AG04450 (cell line): Measurements from ENCODE around the gene SLC22A3. TPM values are rescaled to one million over a fixed set of nuclear protein-coding genes. Genes with fewer than 3 reads are reported as not detected.

Source experiments
- CTCF ChIA-PET: fragments of 300-600, 350-600 bp; formaldehyde crosslinking; extraction: SDS; loops from one replicate; lab custom pipeline; 2022; ENCODE audit warnings: antibody characterized with exemption, inconsistent platforms; lab: Charles Lee
- POLR2A ChIA-PET: fragments of 350-600 bp; formaldehyde crosslinking; extraction: SDS; loops from one replicate; lab custom pipeline; 2021; ENCODE audit warnings: antibody characterized with exemption, inconsistent platforms; lab: Yijun Ruan, JAX
- DNase-seq: peaks from one replicate; pipeline ENCODE4 v3.0.0-alpha.2; 2011; ENCODE audit warnings: low read depth, low spot score
- H3K27ac ChIP-seq: one replicate; pipeline ENCODE4 v1.5.1; 2012; ENCODE audit warnings: low read depth, low read length, control low read depth
- H3K27me3 ChIP-seq: one replicate; pipeline ENCODE4 v1.6.0; 2012; ENCODE audit warnings: low read length; ENCODE audit not compliant: control insufficient read depth, insufficient read depth
- H3K4me3 ChIP-seq: 2 replicates; pipeline ENCODE4 v1.5.1; 2011; ENCODE audit warnings: mild to moderate bottlenecking, low read depth, low read length, control low read depth
- H3K9me3 ChIP-seq: 2 replicates; pipeline ENCODE4 v1.5.1; 2012; ENCODE audit warnings: low read length; ENCODE audit not compliant: control insufficient read depth, insufficient read depth
- polyA plus RNA-seq: library from polyadenylated mRNA; depleted of rRNA; stranded (reverse); fragments of >200 nt; gene quantifications from 2 replicates; pipeline ENCODE4 v1.2.3, GENCODE V29; 2011
- TF ChIP-seq, protein P1 (sequence below): IDR thresholded peaks from 2 replicates; pipeline ENCODE4 v1.5.1; 2011; ENCODE audit warnings: low read depth, low read length, control low read depth, inconsistent platforms

Gene SLC22A3
- polyA plus RNA-seq, 1 experiment = 0.07 TPM

DNA sequence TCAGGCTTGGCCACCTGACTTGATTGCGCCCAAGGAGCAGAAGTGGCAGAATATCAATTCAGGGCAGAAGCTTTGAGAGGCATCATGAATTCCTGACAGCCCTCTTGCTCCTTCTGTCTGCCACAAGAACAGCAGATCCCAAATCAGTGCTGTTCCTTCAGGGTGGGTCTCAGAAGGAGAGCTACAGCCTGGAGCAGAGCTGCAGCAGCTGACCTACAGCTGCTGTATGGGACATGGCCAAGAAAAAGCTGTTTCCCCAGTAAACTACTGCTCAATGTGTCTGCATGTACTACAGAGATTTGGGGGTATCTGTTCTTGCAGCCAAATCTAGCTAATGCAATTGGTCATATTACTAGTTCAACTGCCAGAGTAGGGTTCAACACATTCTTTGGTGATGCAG lies 69.0 kb downstream of the SLC22A3 start:
- TF ChIP-seq, protein P1, sequence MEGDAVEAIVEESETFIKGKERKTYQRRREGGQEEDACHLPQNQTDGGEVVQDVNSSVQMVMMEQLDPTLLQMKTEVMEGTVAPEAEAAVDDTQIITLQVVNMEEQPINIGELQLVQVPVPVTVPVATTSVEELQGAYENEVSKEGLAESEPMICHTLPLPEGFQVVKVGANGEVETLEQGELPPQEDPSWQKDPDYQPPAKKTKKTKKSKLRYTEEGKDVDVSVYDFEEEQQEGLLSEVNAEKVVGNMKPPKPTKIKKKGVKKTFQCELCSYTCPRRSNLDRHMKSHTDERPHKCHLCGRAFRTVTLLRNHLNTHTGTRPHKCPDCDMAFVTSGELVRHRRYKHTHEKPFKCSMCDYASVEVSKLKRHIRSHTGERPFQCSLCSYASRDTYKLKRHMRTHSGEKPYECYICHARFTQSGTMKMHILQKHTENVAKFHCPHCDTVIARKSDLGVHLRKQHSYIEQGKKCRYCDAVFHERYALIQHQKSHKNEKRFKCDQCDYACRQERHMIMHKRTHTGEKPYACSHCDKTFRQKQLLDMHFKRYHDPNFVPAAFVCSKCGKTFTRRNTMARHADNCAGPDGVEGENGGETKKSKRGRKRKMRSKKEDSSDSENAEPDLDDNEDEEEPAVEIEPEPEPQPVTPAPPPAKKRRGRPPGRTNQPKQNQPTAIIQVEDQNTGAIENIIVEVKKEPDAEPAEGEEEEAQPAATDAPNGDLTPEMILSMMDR = no peak
- H3K9me3 ChIP-seq = no peaks in the 10 kb centered on the region
- ChIA-PET POLR2A (no interaction called here), CTCF (no interaction called here)
- H3K4me3 ChIP-seq = no peak overlapping the region
- no peak overlapping the region for H3K27ac ChIP-seq
- no peaks in the 10 kb centered on the region for H3K27me3 ChIP-seq
- no peak for DNase-seq

DNA sequence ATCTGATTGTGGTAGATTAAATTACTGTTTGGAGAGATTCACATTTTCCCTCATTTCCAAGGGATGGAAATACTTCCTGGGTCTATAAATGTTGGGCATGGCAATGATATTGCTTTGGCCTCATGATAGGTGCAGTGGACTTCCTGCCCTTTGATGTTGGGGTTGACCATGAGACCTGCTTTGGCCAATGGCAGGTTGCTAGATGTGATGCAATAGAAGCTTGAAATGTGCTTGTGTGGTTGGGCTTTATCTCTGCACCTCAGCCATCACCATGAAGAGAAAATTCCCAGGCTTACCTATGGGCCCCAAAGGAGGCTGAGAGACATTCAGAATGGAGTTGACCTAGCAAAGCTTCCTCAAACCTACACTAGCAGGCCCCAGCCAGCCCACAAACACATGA lies 69.4 kb downstream of the SLC22A3 start:
- Histone ChIP-seq H3K4me3 (no peak overlapping the region), H3K27ac (no peak overlapping the region), H3K9me3 (no peaks in the 10 kb centered on the region), H3K27me3 (no peaks in the 10 kb centered on the region)
- CTCF ChIA-PET = interaction anchor here (0.6 kb wide), 1 partner anchor 24 kb away, joined by 3 read pairs; no protein-coding TSS in a partner anchor
- TF ChIP-seq, protein P1 = no peak
- POLR2A ChIA-PET = no interaction called here
- no peak for DNase-seq

DNA sequence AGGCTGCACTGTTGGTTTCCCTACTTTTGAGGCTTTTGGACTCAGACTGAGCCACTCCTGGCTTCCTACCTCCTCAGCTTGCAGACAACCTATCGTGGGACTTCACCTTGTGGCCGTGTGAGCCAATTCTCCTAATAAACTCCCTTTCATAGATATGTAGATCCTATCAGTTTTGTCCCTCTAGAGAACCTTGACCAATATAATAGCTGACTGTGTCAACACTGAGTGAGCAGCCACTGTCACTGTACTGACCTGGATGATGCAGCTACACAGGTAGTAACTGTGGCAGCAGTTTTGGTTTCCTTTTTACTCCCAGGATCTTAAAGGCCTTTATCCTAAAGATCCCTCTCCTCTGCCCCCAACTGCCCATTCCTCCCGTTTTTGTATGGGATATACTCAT lies 70.2 kb downstream of the SLC22A3 start:
- ChIA-PET POLR2A (no interaction called here), CTCF (no interaction called here)
- Histone ChIP-seq H3K9me3 (no peaks in the 10 kb centered on the region), H3K27ac (no peak overlapping the region), H3K27me3 (no peaks in the 10 kb centered on the region), H3K4me3 (no peak overlapping the region)
- TF ChIP-seq, protein P1 = no peak
- no peak for DNase-seq

DNA sequence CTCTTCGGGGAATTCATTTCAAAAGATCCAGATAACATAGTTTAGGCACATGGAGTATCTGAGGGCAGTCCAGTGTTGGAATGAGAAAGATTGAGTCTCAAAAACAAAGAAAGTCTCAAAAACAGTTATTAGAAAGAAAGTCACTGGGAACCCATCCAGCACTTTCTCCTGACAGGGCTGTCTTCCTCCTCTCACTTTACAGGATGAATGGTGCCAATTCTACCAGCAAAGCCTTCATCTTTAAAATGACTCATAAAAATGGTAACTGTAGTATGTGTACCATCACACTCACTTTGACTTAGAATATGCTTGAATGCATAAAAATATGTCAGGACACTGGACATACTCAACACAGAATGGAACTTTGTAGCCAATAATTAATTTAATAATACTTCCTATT lies 71.3 kb downstream of the SLC22A3 start:
- CTCF ChIA-PET = no interaction called here
- no peaks in the 10 kb centered on the region for H3K9me3 ChIP-seq
- no peaks in the 10 kb centered on the region for H3K27me3 ChIP-seq
- no peak overlapping the region for H3K4me3 ChIP-seq
- H3K27ac ChIP-seq = no peak overlapping the region
- DNase-seq = no peak
- TF ChIP-seq, protein P1 = no peak
- POLR2A ChIA-PET = no interaction called here

DNA sequence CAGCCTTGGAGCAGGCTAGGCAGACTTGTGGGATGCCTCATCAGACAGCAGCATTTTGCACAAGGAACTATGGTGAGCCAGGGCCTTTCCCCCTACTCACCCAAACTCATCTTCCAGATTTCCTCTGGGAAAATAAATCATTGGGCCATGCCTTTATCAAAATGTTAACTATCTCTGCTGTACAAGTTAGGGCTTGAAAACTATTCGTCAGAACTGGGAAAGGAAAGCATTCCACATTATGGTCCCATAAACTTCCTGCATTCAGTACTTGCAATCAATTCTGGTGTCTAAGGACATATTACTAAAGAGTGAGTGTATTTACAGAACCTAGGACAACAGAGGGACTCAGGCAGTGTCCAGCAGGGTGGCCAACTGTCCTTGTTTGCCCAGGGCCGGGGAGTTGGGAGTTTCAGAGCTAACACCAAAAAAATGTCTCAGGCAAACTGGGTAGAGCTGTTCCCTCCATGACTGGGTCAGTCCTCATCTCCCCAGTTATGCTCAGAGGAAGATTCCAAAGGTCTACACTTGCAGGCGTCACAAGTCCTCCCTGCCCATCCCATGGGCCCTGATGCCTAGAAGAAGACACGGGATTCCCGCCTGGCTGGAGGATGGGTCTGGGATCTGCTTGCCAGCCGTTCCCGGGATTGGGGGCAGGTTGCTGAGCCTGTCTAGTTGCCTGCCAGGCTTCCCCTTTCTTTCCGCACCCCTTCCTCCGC lies 72.2 kb downstream of the SLC22A3 start:
- H3K9me3 ChIP-seq = no peaks in the 10 kb centered on the region
- no peak overlapping the region for H3K4me3 ChIP-seq
- CTCF ChIA-PET = no interaction called here
- no peak for DNase-seq
- TF ChIP-seq, protein P1 = no peak
- POLR2A ChIA-PET = no interaction called here
- no peaks in the 10 kb centered on the region for H3K27me3 ChIP-seq
- no peak overlapping the region for H3K27ac ChIP-seq
